AG10803 (cell line): Measurements from ENCODE around the gene RHOJ.
A peak's percentile ranks its signal among the peaks of the same experiment; 100 is the strongest.

Source experiments
- DNase-seq: peaks from one replicate; pipeline ENCODE4 v3.0.0; 2010; ENCODE audit warnings: low read depth
- H3K4me3 ChIP-seq: 2 replicates; pipeline ENCODE4 v1.5.1; 2011; ENCODE audit warnings: mild to moderate bottlenecking, low read length, control low read depth
- CTCF ChIP-seq: conservative IDR thresholded peaks from 2 replicates; pipeline ENCODE4 v1.5.1; 2011; ENCODE audit warnings: mild to moderate bottlenecking, low read length, control low read depth, inconsistent platforms

RHOJ gene

DNA sequence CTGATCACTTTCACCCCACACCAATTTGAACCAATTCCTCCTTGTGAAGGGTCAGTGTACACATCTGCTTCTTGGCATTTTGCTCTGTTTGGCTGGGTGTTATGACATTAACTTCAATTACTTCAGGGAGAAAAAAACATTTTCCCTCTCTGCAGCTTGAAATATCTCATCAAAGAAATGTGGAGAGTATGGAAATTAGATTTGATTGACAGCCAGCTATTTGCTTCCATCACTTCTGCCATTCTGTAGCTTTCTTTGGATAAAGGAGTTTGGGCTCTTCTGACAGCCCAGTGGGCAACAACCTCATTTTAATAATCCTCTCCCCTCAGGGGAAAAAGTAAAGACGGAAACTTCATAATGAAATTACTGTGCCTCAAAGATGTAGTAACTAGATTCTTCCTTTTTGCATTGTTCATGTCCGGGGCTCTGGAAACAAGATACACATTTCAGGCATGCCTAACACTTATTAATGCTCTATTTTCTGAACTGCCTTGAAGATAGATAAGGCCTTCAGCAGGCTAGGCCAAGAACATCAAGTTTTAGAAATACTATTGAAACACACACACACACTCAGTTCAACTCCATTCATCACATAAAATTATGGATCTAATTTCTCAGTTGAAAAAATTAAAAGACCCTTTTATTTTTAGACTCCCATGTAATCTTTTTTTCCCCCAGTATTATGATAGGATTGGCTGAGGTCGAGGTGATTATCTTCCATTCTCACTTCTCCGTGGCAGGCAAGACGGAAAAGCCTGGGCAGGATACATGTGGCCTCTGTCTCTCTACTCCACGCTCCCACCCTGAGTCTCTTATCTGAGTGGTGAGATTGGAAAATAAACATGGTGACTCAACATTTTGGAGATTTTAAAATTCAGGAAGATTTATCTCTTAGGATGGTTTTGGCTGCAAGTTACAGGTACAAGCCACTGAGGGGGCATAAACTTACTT is 124.8 kb downstream of the RHOJ start:
- DNase-seq = no peak
- H3K4me3 ChIP-seq = no peak overlapping the region
- no peak for TF ChIP-seq CTCF

GRCh38 chr14:63342371-63342770 is 138.1 kb downstream of the RHOJ start:
- no peak overlapping the region for H3K4me3 ChIP-seq
- TF ChIP-seq CTCF = no peak
- peak; percentile 17 for DNase-seq
